HepG2 (cell line): ENCODE measurements around the gene ALG8. TPM values are rescaled to one million over a fixed set of nuclear protein-coding genes. Genes with fewer than 3 reads are reported as not detected.

Experiments used
- ARHGAP35 ChIP-seq: sonication (generic); formaldehyde crosslinking; IDR thresholded peaks from 2 replicates; pipeline ENCODE4 v1.9.0; 2022; ENCODE audit warnings: mild to moderate bottlenecking, inconsistent platforms, moderate library complexity, missing genetic modification reagents, borderline replicate concordance
- CHCHD3 ChIP-seq: sonication (generic); formaldehyde crosslinking; IDR thresholded peaks from 2 replicates; pipeline ENCODE4 v1.8.0; 2022; ENCODE audit warnings: mild to moderate bottlenecking, missing genetic modification reagents, moderate library complexity
- EP300 ChIP-seq, 3 experiments: sonication (generic) in 1 of 3; formaldehyde crosslinking in 1 of 3; IDR thresholded peaks; 2 replicates each; pipeline versions ENCODE4 v1.5.1 to v1.6.1; 2011 to 2020; ENCODE audit warnings: low read depth in 2 of 3, low read length in 2 of 3, borderline replicate concordance in 1 of 3, improper control_type of control experiment in 1 of 3, mild to moderate bottlenecking in 1 of 3, missing genetic modification reagents in 1 of 3, moderate library complexity in 1 of 3
- ETV6 ChIP-seq: sonication (generic); formaldehyde crosslinking; conservative IDR thresholded peaks from 2 replicates; pipeline ENCODE4 v1.4.0; 2020; ENCODE audit warnings: missing genetic modification reagents
- IRX3 ChIP-seq: sonication (generic); formaldehyde crosslinking; IDR thresholded peaks from 2 replicates; pipeline ENCODE4 v1.8.1; 2023; ENCODE audit warnings: mild to moderate bottlenecking, low read depth, missing genetic modification reagents, borderline replicate concordance
- KMT2B ChIP-seq: IDR thresholded peaks from 2 replicates; pipeline ENCODE4 v1.6.1; 2016; ENCODE audit warnings: missing genetic modification reagents, missing compliant biosample characterization
- NFE2L1 ChIP-seq: sonication (generic); formaldehyde crosslinking; IDR thresholded peaks from 2 replicates; pipeline ENCODE4 v1.4.0; 2020; ENCODE audit warnings: missing genetic modification reagents, mild to moderate bottlenecking, borderline replicate concordance
- NFKBIZ ChIP-seq: IDR thresholded peaks from 2 replicates; pipeline ENCODE4 v1.6.1; 2018; ENCODE audit warnings: missing genetic modification reagents, missing compliant biosample characterization
- PLSCR1 ChIP-seq: sonication (generic); formaldehyde crosslinking; IDR thresholded peaks from 2 replicates; pipeline ENCODE4 v1.5.0; 2020; ENCODE audit warnings: missing genetic modification reagents, mild to moderate bottlenecking, borderline replicate concordance
- PRDM15 ChIP-seq: sonication (generic); formaldehyde crosslinking; IDR thresholded peaks from 2 replicates; pipeline ENCODE4 v1.4.0; 2020; ENCODE audit warnings: missing genetic modification reagents
- PREB ChIP-seq: sonication (generic); formaldehyde crosslinking; IDR thresholded peaks from 2 replicates; pipeline ENCODE4 v1.4.0; 2020; ENCODE audit warnings: missing genetic modification reagents
- TCF7 ChIP-seq: sonication (generic); IDR thresholded peaks from 2 replicates; pipeline ENCODE4 v1.6.1; 2016; ENCODE audit warnings: antibody characterized with exemption, low read depth
- ZNF275 ChIP-seq: sonication (generic); formaldehyde crosslinking; IDR thresholded peaks from 2 replicates; pipeline ENCODE4 v1.8.0; 2022; ENCODE audit warnings: missing genetic modification reagents, mild to moderate bottlenecking, inconsistent platforms, borderline replicate concordance
- ZNF280B ChIP-seq: sonication (generic); formaldehyde crosslinking; IDR thresholded peaks from 2 replicates; pipeline ENCODE4 v1.5.0; 2020; ENCODE audit warnings: missing genetic modification reagents, mild to moderate bottlenecking, borderline replicate concordance
- polyA plus RNA-seq, 8 experiments: library from polyadenylated mRNA; depleted of rRNA in 3 of 8; stranded (reverse) in 7 of 8; unstranded in 1 of 8; fragments of >200 nt; fragmentation: Illumina TruSeq in 4 of 8; extraction: Trizol in 4 of 8; gene quantifications; 2 replicates each; pipeline versions ENCODE4 v1.2.1 to v1.2.3, GENCODE V29; 2011 to 2016; ENCODE audit warnings: low read depth in 4 of 8, missing spikeins in 1 of 8, mixed read lengths in 1 of 8; ENCODE audit not compliant: insufficient read depth in 1 of 8
- total RNA-seq, 5 experiments: library from RNA; depleted of rRNA; stranded (reverse); fragments of >200 nt; fragmentation: Illumina TruSeq; extraction: Trizol; gene quantifications; 2 replicates each; pipeline ENCODE4 v1.2.3, GENCODE V29; 2016; ENCODE audit warnings: low read depth in 1 of 5
- TF ChIP-seq, protein P1 (sequence below): sonication (generic); formaldehyde crosslinking; IDR thresholded peaks from 2 replicates; pipeline ENCODE4 v1.4.0; 2020; ENCODE audit warnings: missing genetic modification reagents, borderline replicate concordance

Gene ALG8
- total and polyA plus RNA-seq, 2 of the 13 experiments (the other 11 are each of a cell fraction or from before 2014, with no cell fraction given), result 75.8 to 88.0 TPM

- TF ChIP-seq PREB (CRISPR knock-in tag), result 0 out of 2 replicates have a peak, but pooled peaks have one; percentile 96
- no peak for TF ChIP-seq NFE2L1 (CRISPR knock-in tag)
- peak; percentile 99 for TF ChIP-seq KMT2B (CRISPR knock-in tag)
- TF ChIP-seq PRDM15 (CRISPR knock-in tag), result peak; percentile 76; the same call in 1 of the 2 replicates
- no peak for TF ChIP-seq PLSCR1 (CRISPR knock-in tag)
- peak; percentile 73; the same call in 1 of the 2 replicates for TF ChIP-seq ZNF275
- TF ChIP-seq TCF7, result no peak
- TF ChIP-seq, protein P1, sequence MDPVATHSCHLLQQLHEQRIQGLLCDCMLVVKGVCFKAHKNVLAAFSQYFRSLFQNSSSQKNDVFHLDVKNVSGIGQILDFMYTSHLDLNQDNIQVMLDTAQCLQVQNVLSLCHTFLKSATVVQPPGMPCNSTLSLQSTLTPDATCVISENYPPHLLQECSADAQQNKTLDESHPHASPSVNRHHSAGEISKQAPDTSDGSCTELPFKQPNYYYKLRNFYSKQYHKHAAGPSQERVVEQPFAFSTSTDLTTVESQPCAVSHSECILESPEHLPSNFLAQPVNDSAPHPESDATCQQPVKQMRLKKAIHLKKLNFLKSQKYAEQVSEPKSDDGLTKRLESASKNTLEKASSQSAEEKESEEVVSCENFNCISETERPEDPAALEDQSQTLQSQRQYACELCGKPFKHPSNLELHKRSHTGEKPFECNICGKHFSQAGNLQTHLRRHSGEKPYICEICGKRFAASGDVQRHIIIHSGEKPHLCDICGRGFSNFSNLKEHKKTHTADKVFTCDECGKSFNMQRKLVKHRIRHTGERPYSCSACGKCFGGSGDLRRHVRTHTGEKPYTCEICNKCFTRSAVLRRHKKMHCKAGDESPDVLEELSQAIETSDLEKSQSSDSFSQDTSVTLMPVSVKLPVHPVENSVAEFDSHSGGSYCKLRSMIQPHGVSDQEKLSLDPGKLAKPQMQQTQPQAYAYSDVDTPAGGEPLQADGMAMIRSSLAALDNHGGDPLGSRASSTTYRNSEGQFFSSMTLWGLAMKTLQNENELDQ (CRISPR knock-in tag), result peak; percentile 94; the same call in 1 of the 2 replicates
- peak; percentile 97 for TF ChIP-seq ETV6 (CRISPR knock-in tag)
- peak; percentile 82 for TF ChIP-seq IRX3 (CRISPR knock-in tag)
- peak; percentile 89; the same call in 1 of the 2 replicates for TF ChIP-seq NFKBIZ (CRISPR knock-in tag)
- TF ChIP-seq ZNF280B (CRISPR knock-in tag), result peak; percentile 98
- peak; percentile 46 to 55; a peak in 3 of 4 replicates for TF ChIP-seq EP300 (IDR thresholded peaks at IDR 0.05; ENCODE audit: low read depth in 2 of 2, low read length in 2 of 2)
- TF ChIP-seq EP300 (CRISPR knock-in tag; IDR thresholded peaks at IDR 0.05; ENCODE audit: borderline replicate concordance), result peak; percentile 71; the same call in 1 of the 2 replicates
- TF ChIP-seq CHCHD3 (CRISPR knock-in tag), result no peak
- TF ChIP-seq ARHGAP35 (CRISPR knock-in tag), result no peak; the same call in 1 of the 2 replicates
These were observed 60.0 kb downstream of the ALG8 start, which contains the start of gene NDUFC2 (continued) for GRCh38 chr11:78079232-78080083.
